UCSD-AML1 (cell line): ENCODE results near the gene RCSD1.

Source experiments
- DNase-seq: peaks from one replicate; lab custom pipeline; 2025; ENCODE audit not compliant: unreplicated experiment; lab: John Stamatoyannopoulos, UW

RCSD1 gene

GRCh38 chr1:167663002-167663772, 33.2 kb downstream of the RCSD1 start:
- no peak for DNase-seq

DNA sequence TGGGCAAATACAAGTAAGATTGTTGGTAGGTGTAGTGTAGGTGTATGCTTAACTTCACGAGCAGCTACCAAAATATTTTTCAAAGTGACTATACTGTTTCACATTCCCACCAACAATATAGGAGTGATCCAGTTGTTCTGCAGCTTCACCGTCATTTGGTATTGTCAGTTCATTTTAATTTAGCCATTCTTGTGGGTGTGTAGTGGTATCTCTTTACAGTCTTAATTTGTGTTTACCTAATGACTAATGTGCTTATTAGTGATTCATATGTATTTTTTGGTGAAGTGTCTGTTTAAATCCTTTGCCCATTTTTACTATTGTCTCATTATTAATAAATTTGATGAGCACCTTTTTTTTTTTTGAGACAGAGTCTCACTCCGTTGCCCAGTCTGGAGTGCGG, 35.4 kb downstream of the RCSD1 start:
- DNase-seq: no peak

DNA sequence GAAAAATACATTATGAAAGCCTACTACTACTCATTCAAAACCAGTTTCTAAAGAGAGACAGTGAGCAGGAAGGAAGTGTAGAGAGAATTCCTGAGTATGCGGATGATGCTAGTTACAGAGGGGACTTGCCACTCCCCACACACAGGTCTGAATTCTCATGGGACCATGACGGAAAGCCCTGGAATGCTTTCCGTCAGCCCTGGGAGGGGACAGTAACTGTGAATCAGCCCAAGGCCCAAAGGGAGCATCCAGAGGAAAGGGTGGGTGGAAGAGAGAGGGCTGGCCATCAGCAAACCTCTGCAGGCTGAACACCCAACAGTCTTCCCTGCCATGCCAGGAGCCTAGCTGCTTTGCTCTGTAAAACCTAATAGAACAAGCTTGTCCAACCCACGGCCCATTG, 36.4 kb downstream of the RCSD1 start:
- DNase-seq: no peak

DNA sequence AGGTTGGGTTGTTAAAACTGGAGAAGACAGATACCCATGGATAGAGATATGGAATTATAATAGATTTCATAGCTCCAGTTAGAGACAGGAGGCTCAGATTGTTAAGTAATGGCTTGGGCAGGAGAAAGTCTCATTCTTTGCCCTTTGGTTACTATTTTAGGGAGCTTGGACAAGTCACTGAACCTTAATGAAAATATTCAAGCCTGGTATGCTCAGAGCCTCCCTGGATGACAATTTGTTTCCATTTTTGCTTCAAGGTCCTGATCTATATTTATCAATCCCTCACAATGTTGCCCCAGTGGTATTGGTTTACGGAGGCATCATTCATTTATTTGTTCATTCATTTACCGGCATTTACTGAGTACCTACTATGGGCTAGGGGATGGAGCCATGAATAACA, 37.5 kb downstream of the RCSD1 start:
- DNase-seq: no peak

- DNase-seq: no peak
These were observed 38.1 kb downstream of the RCSD1 start for GRCh38 chr1:167668108-167668507.

- DNase-seq: no peak
These were observed 39.4 kb downstream of the RCSD1 start for GRCh38 chr1:167669209-167670124.

DNA sequence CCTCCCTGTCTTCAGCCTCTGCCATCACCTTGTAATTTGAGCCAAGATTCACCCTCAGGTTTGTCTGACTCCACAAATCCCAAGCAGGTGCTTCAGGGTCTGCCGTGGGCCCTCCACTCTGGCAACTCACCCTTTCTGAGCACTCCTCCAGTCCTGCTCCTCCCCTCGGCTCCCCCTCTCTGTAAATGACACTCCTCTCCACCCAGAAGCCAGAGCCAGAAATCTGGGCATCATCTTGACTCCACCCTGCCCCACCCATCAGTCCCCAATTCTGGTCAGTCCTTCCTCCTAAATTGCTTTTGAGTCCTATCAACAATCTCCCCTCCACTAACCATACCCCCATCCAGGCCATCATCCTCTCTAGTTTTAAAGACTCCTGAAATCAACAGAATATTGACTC, 40.5 kb downstream of the RCSD1 start:
- no peak for DNase-seq

DNA sequence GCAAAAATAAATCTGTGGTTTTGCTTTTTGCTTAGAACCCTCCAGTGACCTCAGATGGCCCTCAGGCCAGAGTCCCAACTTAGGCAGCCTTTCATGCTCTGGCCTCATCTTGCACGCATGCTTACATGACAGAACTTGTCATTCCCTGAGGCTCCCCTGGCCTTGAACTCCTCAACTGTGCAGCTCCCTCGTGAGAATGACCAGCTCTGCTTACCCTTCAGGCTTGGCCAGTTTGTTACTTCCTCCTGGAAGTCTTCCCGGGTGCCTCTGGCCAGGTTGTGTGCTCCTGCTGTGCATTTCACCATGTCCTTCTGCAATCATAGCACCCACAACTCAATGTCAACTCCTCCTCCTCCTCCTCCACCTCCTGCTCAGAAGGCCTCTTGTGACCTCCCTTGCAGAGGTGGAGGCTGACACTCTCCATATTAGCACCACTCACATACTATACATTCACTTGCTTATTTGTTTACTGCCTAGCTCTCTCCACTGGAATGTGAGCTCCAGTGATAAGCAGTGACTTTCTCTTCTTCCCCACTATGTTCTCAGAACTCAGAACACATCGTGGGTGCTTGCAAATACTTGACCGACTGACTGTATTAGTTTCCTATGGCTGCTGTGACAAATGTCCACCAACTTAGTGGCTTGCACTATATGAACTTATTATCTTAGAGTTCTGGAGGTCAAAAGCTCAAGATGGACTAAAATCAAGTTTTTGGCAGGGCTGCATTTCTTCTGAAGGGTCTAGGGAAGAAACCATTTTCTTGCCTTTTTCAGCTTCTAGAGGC, 41.9 kb downstream of the RCSD1 start:
- no peak for DNase-seq

GRCh38 chr1:167672831-167673230, 42.8 kb downstream of the RCSD1 start:
- DNase-seq: no peak

DNA sequence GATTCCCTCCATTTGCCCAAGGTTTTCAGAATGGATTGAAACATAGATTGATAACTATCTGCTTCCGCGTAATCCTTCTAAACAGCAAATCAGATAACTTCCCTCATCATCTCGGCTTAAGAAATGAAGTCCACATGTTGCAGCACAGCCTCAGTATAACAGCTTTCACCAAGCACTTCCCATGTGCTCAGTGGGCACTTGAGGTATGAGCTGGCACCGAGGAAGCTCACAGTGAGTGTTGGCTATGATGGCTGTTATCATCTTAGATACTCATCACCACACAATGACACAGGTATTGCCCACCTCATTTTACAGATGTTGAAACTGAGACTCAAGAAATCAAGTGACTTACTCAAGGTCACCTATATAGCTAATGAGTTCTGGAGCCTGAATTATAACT, 43.2 kb downstream of the RCSD1 start:
- DNase-seq: no peak

GRCh38 chr1:167674156-167674555, 44.1 kb downstream of the RCSD1 start:
- DNase-seq: no peak

DNA sequence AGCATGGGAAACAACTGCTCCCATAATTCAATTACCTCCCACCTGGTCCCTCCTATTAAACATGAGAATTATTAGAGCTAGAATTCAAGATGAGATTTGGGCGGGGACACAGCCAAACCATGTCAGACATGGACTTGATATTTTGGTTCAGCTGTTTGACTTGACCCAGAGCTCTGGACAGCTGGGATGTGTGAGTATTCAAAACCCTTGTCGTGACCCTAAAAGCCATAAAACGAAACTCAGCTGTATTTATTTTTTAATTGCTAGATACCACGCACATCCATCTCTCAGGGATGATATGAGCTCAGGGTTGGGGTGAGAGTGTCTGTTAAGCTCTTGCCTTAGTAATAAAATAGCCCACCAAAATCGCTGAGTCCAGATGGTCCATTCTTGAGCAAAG, 45.4 kb downstream of the RCSD1 start:
- DNase-seq: no peak

GRCh38 chr1:167676205-167676915, 46.3 kb downstream of the RCSD1 start:
- DNase-seq: no peak

- no peak for DNase-seq
These were observed 47.1 kb downstream of the RCSD1 start for GRCh38 chr1:167676916-167677848.

- no peak for DNase-seq
These were observed 48.4 kb downstream of the RCSD1 start for GRCh38 chr1:167678422-167678821.

DNA sequence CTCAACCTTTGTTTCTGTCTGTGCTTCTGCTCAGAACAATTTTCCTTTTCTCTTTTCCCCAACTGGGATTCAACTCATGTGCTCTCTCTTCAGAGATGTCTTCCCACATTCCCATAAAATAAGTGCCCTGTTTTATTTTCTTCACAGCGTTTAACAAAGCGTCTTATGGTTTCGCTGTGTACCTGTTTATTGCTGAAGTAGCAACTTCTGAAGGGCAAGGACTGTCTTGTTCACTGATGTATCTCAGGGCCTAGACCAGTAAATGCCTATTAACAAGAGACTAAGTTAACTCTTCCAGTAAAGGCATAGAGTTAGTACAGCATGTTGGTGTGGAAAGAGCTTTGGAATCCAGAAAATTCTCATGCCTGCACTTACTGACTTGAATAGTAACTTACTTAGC, 48.8 kb downstream of the RCSD1 start:
- no peak for DNase-seq

DNA sequence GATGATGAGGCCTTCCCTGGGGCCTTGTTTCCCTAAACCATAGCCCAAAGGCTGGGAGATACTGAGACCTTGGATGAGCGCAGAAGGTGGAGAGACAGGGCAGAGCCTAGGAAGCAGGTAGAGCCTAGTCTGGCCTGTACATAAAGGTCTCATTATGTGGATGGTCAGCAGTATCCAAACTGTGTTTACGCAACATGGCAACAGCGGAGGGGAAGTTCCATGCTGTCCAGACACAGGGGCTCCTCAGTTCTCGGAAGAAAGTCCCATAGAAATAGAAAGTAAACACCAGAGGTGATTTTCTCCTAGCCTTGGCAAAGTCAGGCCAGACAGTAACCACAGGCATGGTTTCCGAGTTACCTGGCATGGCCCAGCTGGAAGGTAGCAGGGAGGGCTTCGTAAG, 49.7 kb downstream of the RCSD1 start:
- DNase-seq: no peak

DNA sequence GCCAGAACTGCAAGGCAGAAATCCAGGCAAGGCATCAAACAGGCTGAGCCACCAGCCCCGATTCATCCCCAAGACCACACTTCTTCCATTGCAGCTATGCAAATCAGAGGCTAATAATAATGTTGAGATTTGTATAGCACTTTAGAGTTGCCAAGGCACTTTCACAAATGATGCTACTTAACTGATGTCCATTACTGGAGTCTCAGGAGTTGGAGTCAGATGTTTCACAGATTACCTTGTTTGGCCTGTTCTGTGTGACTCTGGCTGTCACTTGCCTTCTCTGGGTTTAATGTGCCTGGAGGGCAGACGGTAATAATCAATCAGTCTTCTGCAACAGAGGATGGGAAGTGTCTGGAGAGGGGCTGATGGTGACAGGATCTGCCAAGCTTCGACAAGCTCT, 51.0 kb downstream of the RCSD1 start:
- no peak for DNase-seq

DNA sequence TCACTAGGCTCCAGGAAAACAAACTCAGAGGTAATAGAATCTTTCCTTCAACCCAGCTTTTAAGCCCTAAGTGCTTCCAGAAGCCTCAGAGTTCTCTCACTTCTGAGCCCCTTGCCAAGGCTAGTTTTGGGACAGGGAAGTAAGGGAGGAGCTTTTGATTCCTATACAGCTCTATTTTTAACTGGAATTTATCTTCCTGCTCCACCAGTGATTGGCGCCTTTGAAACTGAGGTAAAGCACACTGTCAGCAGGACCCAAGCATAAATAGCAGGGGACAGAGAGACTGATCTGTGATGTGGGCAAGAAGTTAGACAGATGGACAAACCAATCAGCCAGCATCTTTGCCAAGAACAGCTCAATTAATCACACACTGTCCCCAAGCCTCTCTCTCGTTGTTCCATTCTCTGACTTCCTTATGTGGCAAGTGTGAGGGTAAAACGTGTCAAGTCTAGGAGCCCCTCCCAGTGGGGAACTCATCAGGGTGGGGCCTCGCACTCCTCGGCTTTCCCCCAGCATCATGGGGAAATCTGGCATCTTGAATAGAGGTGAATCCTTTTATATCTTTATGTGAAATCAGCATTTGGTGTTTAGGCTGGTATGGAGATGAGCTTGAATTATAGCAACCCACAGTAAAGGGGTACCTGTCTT, 51.5 kb downstream of the RCSD1 start:
- no peak for DNase-seq
